ENCODE results near the gene GAPDH. TPM values are rescaled to one million over a fixed set of nuclear protein-coding genes. Genes with fewer than 3 reads are reported as not detected.
A peak's percentile ranks its signal among the peaks of the same experiment; 100 is the strongest.

The GAPDH gene
- total RNA-seq, 2 donors from 2014 or later, result 1,469 to 2,105 TPM

GRCh38 chr12:6569312-6569711 lies 35.0 kb downstream of the GAPDH start:
- DNase-seq (ENCODE audit: low spot score), result no peak
- H3K27ac ChIP-seq, result no peak overlapping the region
- H3K4me1 ChIP-seq (replicated peaks), result no peaks in the 10 kb centered on the region
- TF ChIP-seq POLR2AphosphoS5 (IDR thresholded peaks at IDR 0.05) (no peak), POLR2A (IDR thresholded peaks at IDR 0.05) (no peak)
- TF ChIP-seq, protein P1, sequence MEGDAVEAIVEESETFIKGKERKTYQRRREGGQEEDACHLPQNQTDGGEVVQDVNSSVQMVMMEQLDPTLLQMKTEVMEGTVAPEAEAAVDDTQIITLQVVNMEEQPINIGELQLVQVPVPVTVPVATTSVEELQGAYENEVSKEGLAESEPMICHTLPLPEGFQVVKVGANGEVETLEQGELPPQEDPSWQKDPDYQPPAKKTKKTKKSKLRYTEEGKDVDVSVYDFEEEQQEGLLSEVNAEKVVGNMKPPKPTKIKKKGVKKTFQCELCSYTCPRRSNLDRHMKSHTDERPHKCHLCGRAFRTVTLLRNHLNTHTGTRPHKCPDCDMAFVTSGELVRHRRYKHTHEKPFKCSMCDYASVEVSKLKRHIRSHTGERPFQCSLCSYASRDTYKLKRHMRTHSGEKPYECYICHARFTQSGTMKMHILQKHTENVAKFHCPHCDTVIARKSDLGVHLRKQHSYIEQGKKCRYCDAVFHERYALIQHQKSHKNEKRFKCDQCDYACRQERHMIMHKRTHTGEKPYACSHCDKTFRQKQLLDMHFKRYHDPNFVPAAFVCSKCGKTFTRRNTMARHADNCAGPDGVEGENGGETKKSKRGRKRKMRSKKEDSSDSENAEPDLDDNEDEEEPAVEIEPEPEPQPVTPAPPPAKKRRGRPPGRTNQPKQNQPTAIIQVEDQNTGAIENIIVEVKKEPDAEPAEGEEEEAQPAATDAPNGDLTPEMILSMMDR (IDR thresholded peaks at IDR 0.05), result no peak
- H3K36me3 ChIP-seq, result peaks cover 2 to 20% of the 10 kb centered on the region in 2 donors
- H3K27me3 ChIP-seq (replicated peaks; ENCODE audit: insufficient read depth), result no peaks in the 10 kb centered on the region
- H3K9me3 ChIP-seq, result no peaks in the 10 kb centered on the region
- no peak overlapping the region for H3K4me3 ChIP-seq
- intact Hi-C loops (cut with DNase I), result loop anchor here (5.0 kb wide), 1 partner anchor 38 kb away; the partner anchor contains the start of gene CHD4
- 76% methylated on average over 12 of the region's 12 CpGs for WGBS

- WGBS, result 71% methylated on average over 7 of the region's 7 CpGs
- H3K4me1 ChIP-seq (replicated peaks), result no peaks in the 10 kb centered on the region
- no peaks in the 10 kb centered on the region for H3K9me3 ChIP-seq
- H3K4me3 ChIP-seq, result no peak overlapping the region
- intact Hi-C loops (cut with DNase I), result loop anchor here (5.0 kb wide), 1 partner anchor 38 kb away; the partner anchor contains the start of gene CHD4
- H3K27ac ChIP-seq, result no peak overlapping the region
- H3K36me3 ChIP-seq, result peaks cover 2 to 20% of the 10 kb centered on the region in 2 donors
- TF ChIP-seq, protein P1 (IDR thresholded peaks at IDR 0.05), result no peak
- no peak for TF ChIP-seq POLR2A (IDR thresholded peaks at IDR 0.05)
- no peaks in the 10 kb centered on the region for H3K27me3 ChIP-seq (replicated peaks; ENCODE audit: insufficient read depth)
- no peak for DNase-seq (ENCODE audit: low spot score)
Measured at GRCh38 chr12:6569786-6570185, 35.5 kb downstream of the GAPDH start.

- TF ChIP-seq, protein P1 (IDR thresholded peaks at IDR 0.05), result peak in 2 of 4 experiments; percentile 13 to 34
- TF ChIP-seq POLR2A (IDR thresholded peaks at IDR 0.05), result no peak
- Histone ChIP-seq H3K27me3 (replicated peaks; ENCODE audit: insufficient read depth) (no peaks in the 10 kb centered on the region), H3K36me3 (peaks cover 2 to 20% of the 10 kb centered on the region in 2 donors), H3K4me3 (no peak overlapping the region), H3K9me3 (no peaks in the 10 kb centered on the region), H3K27ac (no peak overlapping the region), H3K4me1 (replicated peaks) (no peaks in the 10 kb centered on the region)
- WGBS, result 55% methylated on average over 7 of the region's 7 CpGs
- intact Hi-C loops (cut with DNase I), result no loop called here
- DNase-seq (ENCODE audit: low spot score), result no peak
Measured at GRCh38 chr12:6570264-6570887, 36.1 kb downstream of the GAPDH start.

- TF ChIP-seq POLR2A (IDR thresholded peaks at IDR 0.05) (no peak), POLR2AphosphoS5 (IDR thresholded peaks at IDR 0.05) (no peak)
- TF ChIP-seq, protein P1 (IDR thresholded peaks at IDR 0.05), result no peak
- DNase-seq (ENCODE audit: low spot score), result no peak
- Histone ChIP-seq H3K9me3 (no peaks in the 10 kb centered on the region), H3K27me3 (replicated peaks; ENCODE audit: insufficient read depth) (no peaks in the 10 kb centered on the region), H3K4me3 (no peak overlapping the region), H3K4me1 (replicated peaks) (no peaks in the 10 kb centered on the region), H3K36me3 (peaks cover 2 to 30% of the 10 kb centered on the region in 2 donors), H3K27ac (no peak overlapping the region)
- intact Hi-C loops (cut with DNase I), result no loop called here
- WGBS, result 87% methylated on average over 8 of the region's 8 CpGs
Measured at GRCh38 chr12:6573001-6573400, 38.7 kb downstream of the GAPDH start.

Data from prostate gland (tissue), 2 donors.